ENCODE results near the gene SH3RF1. TPM values are rescaled to one million over a fixed set of nuclear protein-coding genes. Genes with fewer than 3 reads are reported as not detected.
A peak's percentile ranks its signal among the peaks of the same experiment; 100 is the strongest.

SH3RF1 gene
- total RNA-seq, 1 donor from 2014 or later, result 17.1 TPM

GRCh38 chr4:169201222-169202144 is 69.3 kb downstream of the SH3RF1 start:
- TF ChIP-seq, protein P1, sequence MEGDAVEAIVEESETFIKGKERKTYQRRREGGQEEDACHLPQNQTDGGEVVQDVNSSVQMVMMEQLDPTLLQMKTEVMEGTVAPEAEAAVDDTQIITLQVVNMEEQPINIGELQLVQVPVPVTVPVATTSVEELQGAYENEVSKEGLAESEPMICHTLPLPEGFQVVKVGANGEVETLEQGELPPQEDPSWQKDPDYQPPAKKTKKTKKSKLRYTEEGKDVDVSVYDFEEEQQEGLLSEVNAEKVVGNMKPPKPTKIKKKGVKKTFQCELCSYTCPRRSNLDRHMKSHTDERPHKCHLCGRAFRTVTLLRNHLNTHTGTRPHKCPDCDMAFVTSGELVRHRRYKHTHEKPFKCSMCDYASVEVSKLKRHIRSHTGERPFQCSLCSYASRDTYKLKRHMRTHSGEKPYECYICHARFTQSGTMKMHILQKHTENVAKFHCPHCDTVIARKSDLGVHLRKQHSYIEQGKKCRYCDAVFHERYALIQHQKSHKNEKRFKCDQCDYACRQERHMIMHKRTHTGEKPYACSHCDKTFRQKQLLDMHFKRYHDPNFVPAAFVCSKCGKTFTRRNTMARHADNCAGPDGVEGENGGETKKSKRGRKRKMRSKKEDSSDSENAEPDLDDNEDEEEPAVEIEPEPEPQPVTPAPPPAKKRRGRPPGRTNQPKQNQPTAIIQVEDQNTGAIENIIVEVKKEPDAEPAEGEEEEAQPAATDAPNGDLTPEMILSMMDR (IDR thresholded peaks at IDR 0.05), result no peak
- TF ChIP-seq EZH2 (IDR thresholded peaks at IDR 0.05) (no peak), EZH2phosphoT487 (IDR thresholded peaks at IDR 0.05) (no peak)
- Histone ChIP-seq H3K4me1 (peaks cover 56% of the 10 kb centered on the region), H3K36me3 (no peaks in the 10 kb centered on the region), H3F3A (ENCODE audit: low read depth) (no peaks in the 10 kb centered on the region), H3K4me2 (peak overlapping the region; percentile 25), H3K4me3 (no peak overlapping the region), H3K9me3 (ENCODE audit: low read depth) (no peaks in the 10 kb centered on the region), H3K9ac (no peak overlapping the region), H3K27ac (peak overlapping the region; percentile 31), H2AFZ (replicated peaks) (no peak overlapping the region), H3K79me2 (ENCODE audit: low read depth) (peaks cover 75% of the 10 kb centered on the region), H3K27me3 (no peaks in the 10 kb centered on the region), H4K20me1 (ENCODE audit: low read depth) (peaks cover 8% of the 10 kb centered on the region)
- Mint-ChIP-seq H3K4me1 (peaks cover 47% of the 10 kb centered on the region), H3K9me3 (peaks cover 2% of the 10 kb centered on the region), H3K27me3 (ENCODE audit: insufficient read depth, low read depth) (no peaks in the 10 kb centered on the region), H3K36me3 (peaks cover 4% of the 10 kb centered on the region), H3K4me3 (no peak overlapping the region), H3K27ac (peak overlapping the region; percentile 81)
- DNase-seq (ENCODE audit: low spot score), result no peak

DNA sequence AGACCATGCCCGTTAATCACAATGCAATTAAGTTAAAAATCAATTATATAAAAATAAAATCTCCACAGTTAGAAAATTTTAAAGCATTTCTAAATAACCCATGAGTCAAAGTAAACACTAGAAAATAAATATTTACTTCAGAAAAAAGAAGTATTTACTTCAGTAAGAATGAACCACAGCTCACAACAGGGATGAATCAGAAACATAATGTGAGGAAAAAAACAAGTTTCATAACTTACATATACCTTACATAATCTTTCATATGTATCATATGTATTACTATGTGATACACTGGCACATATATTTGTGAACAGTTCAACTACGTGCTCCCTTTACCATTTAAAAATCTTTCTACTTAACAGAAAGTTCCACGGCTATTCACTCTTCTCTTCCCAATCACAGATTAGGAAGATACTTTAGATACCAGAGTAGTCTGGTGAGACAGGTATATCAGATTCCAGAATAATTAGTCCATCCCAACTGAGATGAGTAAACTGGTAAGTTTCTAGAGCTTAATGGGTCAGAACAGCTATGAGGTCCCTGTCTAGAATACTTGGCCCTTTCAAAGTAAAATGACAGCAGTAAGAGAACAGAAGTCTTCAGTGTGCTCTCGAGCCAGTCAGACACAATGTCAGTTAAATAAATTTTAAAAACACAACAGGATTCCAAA is 70.3 kb downstream of the SH3RF1 start:
- Histone ChIP-seq H3K27ac (no peak overlapping the region), H3K4me1 (peaks cover 46% of the 10 kb centered on the region), H3K36me3 (no peaks in the 10 kb centered on the region), H2AFZ (replicated peaks) (no peak overlapping the region), H3K9me3 (ENCODE audit: low read depth) (no peaks in the 10 kb centered on the region), H3F3A (ENCODE audit: low read depth) (no peaks in the 10 kb centered on the region), H3K4me3 (no peak overlapping the region), H3K4me2 (no peak overlapping the region), H3K79me2 (ENCODE audit: low read depth) (peaks cover 65% of the 10 kb centered on the region), H3K9ac (no peak overlapping the region), H3K27me3 (no peaks in the 10 kb centered on the region), H4K20me1 (ENCODE audit: low read depth) (peaks cover 8% of the 10 kb centered on the region)
- H3K4me1 Mint-ChIP-seq, result peaks cover 40% of the 10 kb centered on the region
- TF ChIP-seq, protein P1 (IDR thresholded peaks at IDR 0.05), result no peak
- TF ChIP-seq EZH2 (IDR thresholded peaks at IDR 0.05) (no peak), EZH2phosphoT487 (IDR thresholded peaks at IDR 0.05) (no peak)
- H3K27me3 Mint-ChIP-seq (ENCODE audit: insufficient read depth, low read depth), result no peaks in the 10 kb centered on the region
- H3K36me3 Mint-ChIP-seq, result peaks cover 9% of the 10 kb centered on the region
- no peak for DNase-seq (ENCODE audit: low spot score)
- H3K9me3 Mint-ChIP-seq, result peaks cover 8% of the 10 kb centered on the region
- H3K4me3 Mint-ChIP-seq, result no peak overlapping the region
- no peak overlapping the region for H3K27ac Mint-ChIP-seq

GRCh38 chr4:169199184-169199583 is 71.6 kb downstream of the SH3RF1 start:
- DNase-seq (ENCODE audit: low spot score), result no peak
- Histone ChIP-seq H3K9ac (no peak overlapping the region), H3K9me3 (ENCODE audit: low read depth) (no peaks in the 10 kb centered on the region), H3K4me2 (no peak overlapping the region), H3K4me3 (no peak overlapping the region), H3K27me3 (no peaks in the 10 kb centered on the region), H4K20me1 (ENCODE audit: low read depth) (peaks cover 8% of the 10 kb centered on the region), H2AFZ (replicated peaks) (no peak overlapping the region), H3K27ac (no peak overlapping the region), H3K4me1 (peaks cover 44% of the 10 kb centered on the region), H3K36me3 (no peaks in the 10 kb centered on the region), H3K79me2 (ENCODE audit: low read depth) (peaks cover 52% of the 10 kb centered on the region), H3F3A (ENCODE audit: low read depth) (peaks cover 1% of the 10 kb centered on the region)
- Mint-ChIP-seq H3K27ac (no peak overlapping the region), H3K36me3 (peaks cover 18% of the 10 kb centered on the region), H3K9me3 (peaks cover 13% of the 10 kb centered on the region), H3K27me3 (ENCODE audit: insufficient read depth, low read depth) (no peaks in the 10 kb centered on the region), H3K4me1 (peaks cover 39% of the 10 kb centered on the region), H3K4me3 (no peak overlapping the region)
- TF ChIP-seq EZH2phosphoT487 (IDR thresholded peaks at IDR 0.05), result no peak
- TF ChIP-seq EZH2 (IDR thresholded peaks at IDR 0.05), result no peak
- TF ChIP-seq, protein P1 (IDR thresholded peaks at IDR 0.05), result no peak

Data from neural progenitor cell (in vitro differentiated cells).